Mesenchymal stem cell (in vitro differentiated cells and primary cell): ENCODE data around the gene ERBB4.

Experiments used
- DNase-seq: peaks from one replicate; pipeline ENCODE4 v3.0.0-alpha.2; 2013
- H2AFZ ChIP-seq: one replicate; pipeline ENCODE4 v1.6.1; 2013; ENCODE audit warnings: low read depth, mild to moderate bottlenecking, control low read depth, inconsistent platforms, low read length, moderate library complexity
- H2AK5ac ChIP-seq: 2 replicates; pipeline ENCODE4 v1.6.1; 2013; ENCODE audit warnings: low read length, moderate library complexity, mild to moderate bottlenecking, inconsistent platforms; ENCODE audit not compliant: severe bottlenecking
- H2BK120ac ChIP-seq: one replicate; pipeline ENCODE4 v1.6.1; 2013; ENCODE audit warnings: low read depth, mild to moderate bottlenecking, inconsistent platforms, low read length, moderate library complexity
- H2BK12ac ChIP-seq, 2 experiments: one replicate each; pipeline ENCODE4 v1.6.1; 2013; ENCODE audit warnings: inconsistent platforms in 2 of 2, low read length in 2 of 2, mild to moderate bottlenecking in 2 of 2, moderate library complexity in 2 of 2, control low read depth in 1 of 2
- H2BK15ac ChIP-seq: one replicate; pipeline ENCODE4 v1.6.1; 2013; ENCODE audit warnings: mild to moderate bottlenecking, low read depth, inconsistent platforms; ENCODE audit not compliant: poor library complexity, severe bottlenecking
- H2BK5ac ChIP-seq: 2 replicates; pipeline ENCODE4 v1.6.1; 2013; ENCODE audit warnings: low read depth, mild to moderate bottlenecking, low read length, control low read depth, inconsistent platforms; ENCODE audit not compliant: poor library complexity, severe bottlenecking
- H3K14ac ChIP-seq, 2 experiments: one replicate each; pipeline ENCODE4 v1.6.1; 2013; ENCODE audit warnings: inconsistent platforms in 2 of 2, low read length in 2 of 2, control low read depth in 1 of 2, mild to moderate bottlenecking in 1 of 2, moderate library complexity in 1 of 2
- H3K18ac ChIP-seq, 2 experiments: one replicate each; pipeline ENCODE4 v1.6.1; 2013; ENCODE audit warnings: inconsistent platforms in 2 of 2, low read length in 2 of 2, control low read depth in 1 of 2, low read depth in 1 of 2, mild to moderate bottlenecking in 1 of 2
- H3K23ac ChIP-seq, 2 experiments: one replicate each; pipeline ENCODE4 v1.6.1; 2013; ENCODE audit warnings: inconsistent platforms in 2 of 2, low read length in 2 of 2, mild to moderate bottlenecking in 2 of 2, moderate library complexity in 2 of 2, control low read depth in 1 of 2
- H3K27ac ChIP-seq: 2 replicates; pipeline ENCODE4 v1.5.1; 2013; ENCODE audit warnings: mild to moderate bottlenecking, moderate library complexity, low read length, control low read depth, inconsistent platforms; ENCODE audit not compliant: poor library complexity, severe bottlenecking
- H3K27me3 ChIP-seq, 2 experiments: 2 replicates each; pipeline versions ENCODE4 v1.6.1 to v1.7.0; 2013; ENCODE audit warnings: low read length in 2 of 2, mild to moderate bottlenecking in 2 of 2, moderate library complexity in 2 of 2, control low read depth in 1 of 2, inconsistent platforms in 1 of 2; ENCODE audit not compliant: control insufficient read depth in 1 of 2, insufficient read depth in 1 of 2
- H3K36me3 ChIP-seq, 2 experiments: 2 replicates each; pipeline versions ENCODE4 v1.6.1 to v1.7.0; 2013; ENCODE audit warnings: low read length in 2 of 2, control low read depth in 1 of 2, inconsistent platforms in 1 of 2, low read depth in 1 of 2, mild to moderate bottlenecking in 1 of 2; ENCODE audit not compliant: insufficient read depth in 2 of 2, control insufficient read depth in 1 of 2
- H3K4ac ChIP-seq, 2 experiments: one replicate each; pipeline ENCODE4 v1.6.1; 2013; ENCODE audit warnings: inconsistent platforms in 2 of 2, low read length in 2 of 2, mild to moderate bottlenecking in 2 of 2, moderate library complexity in 2 of 2, control low read depth in 1 of 2, low read depth in 1 of 2
- H3K4me1 ChIP-seq: 2 replicates; pipeline ENCODE4 v1.6.1; 2013; ENCODE audit warnings: low read depth, low read length, control low read depth; ENCODE audit not compliant: control insufficient read depth, insufficient read depth
- H3K4me2 ChIP-seq: 2 replicates; pipeline ENCODE4 v1.6.1; 2013; ENCODE audit warnings: low read length, mild to moderate bottlenecking, inconsistent platforms; ENCODE audit not compliant: poor library complexity, severe bottlenecking
- H3K4me3 ChIP-seq, 2 experiments: 2 replicates each; pipeline versions ENCODE4 v1.5.1 to v1.7.0; 2013; ENCODE audit warnings: low read length in 2 of 2, mild to moderate bottlenecking in 2 of 2, control low read depth in 1 of 2, low read depth in 1 of 2; ENCODE audit not compliant: insufficient read depth in 1 of 2
- H3K79me1 ChIP-seq: replicated peaks from 2 replicates; pipeline ENCODE4 v1.6.1; 2013; ENCODE audit warnings: mild to moderate bottlenecking, control low read depth, low read length, inconsistent platforms; ENCODE audit not compliant: poor library complexity, severe bottlenecking
- H3K9ac ChIP-seq: 2 replicates; pipeline ENCODE4 v1.7.0; 2013; ENCODE audit warnings: mild to moderate bottlenecking, low read length, moderate library complexity
- H3K9me3 ChIP-seq: 2 replicates; pipeline ENCODE4 v1.7.0; 2013; ENCODE audit warnings: mild to moderate bottlenecking, low read length; ENCODE audit not compliant: control insufficient read depth
- H4K8ac ChIP-seq: one replicate; pipeline ENCODE4 v1.6.1; 2013; ENCODE audit warnings: inconsistent platforms, mild to moderate bottlenecking, low read length, moderate library complexity
- H4K91ac ChIP-seq: one replicate; pipeline ENCODE4 v1.6.1; 2013; ENCODE audit warnings: mild to moderate bottlenecking, low read length, inconsistent platforms
- WGBS: methylation state at CpG from one replicate; pipeline ENCODE4 v1.1.7; 2013; ENCODE audit warnings: mixed read lengths; 5-methylcytosine and 5-hydroxymethylcytosine counted together

ERBB4 gene

GRCh38 chr2:212177724-212178123, 360.9 kb downstream of the ERBB4 start:
- no peak overlapping the region for H2AFZ ChIP-seq
- H3K27me3 ChIP-seq, result no peaks in the 10 kb centered on the region
- no peak overlapping the region for H2BK5ac ChIP-seq
- no peak overlapping the region for H3K4me3 ChIP-seq
- H2BK120ac ChIP-seq, result no peak overlapping the region
- peak; percentile 35 for DNase-seq
- no peak overlapping the region for H2AK5ac ChIP-seq
- no peak overlapping the region for H3K4ac ChIP-seq
- no peak overlapping the region for H2BK15ac ChIP-seq
- no peaks in the 10 kb centered on the region for H3K79me1 ChIP-seq
- 50% methylated on average over 2 of the region's 2 CpGs for WGBS
- H3K23ac ChIP-seq, result no peak overlapping the region
- H3K14ac ChIP-seq, result no peak overlapping the region
- no peak overlapping the region for H4K91ac ChIP-seq
- H3K4me2 ChIP-seq, result no peak overlapping the region
- H3K36me3 ChIP-seq, result no peaks in the 10 kb centered on the region
- no peak overlapping the region for H2BK12ac ChIP-seq
- H3K9me3 ChIP-seq, result no peaks in the 10 kb centered on the region
- no peak overlapping the region for H3K18ac ChIP-seq
- no peaks in the 10 kb centered on the region for H3K4me1 ChIP-seq
- no peak overlapping the region for H3K27ac ChIP-seq
- H3K9ac ChIP-seq, result no peak overlapping the region
- no peak overlapping the region for H4K8ac ChIP-seq

- Histone ChIP-seq H3K4me1 (no peaks in the 10 kb centered on the region), H2BK120ac (no peak overlapping the region), H4K8ac (no peak overlapping the region), H3K14ac (no peak overlapping the region), H3K18ac (no peak overlapping the region), H3K9me3 (no peaks in the 10 kb centered on the region), H3K4me3 (no peak overlapping the region), H3K27me3 (no peaks in the 10 kb centered on the region), H2AFZ (no peak overlapping the region), H3K4me2 (no peak overlapping the region), H2BK15ac (no peak overlapping the region), H3K79me1 (no peaks in the 10 kb centered on the region), H3K36me3 (no peaks in the 10 kb centered on the region), H2BK5ac (no peak overlapping the region), H2AK5ac (no peak overlapping the region), H3K9ac (no peak overlapping the region), H4K91ac (no peak overlapping the region), H3K27ac (no peak overlapping the region), H3K23ac (no peak overlapping the region), H2BK12ac (no peak overlapping the region), H3K4ac (no peak overlapping the region)
- peak; percentile 37 for DNase-seq
- WGBS, result 60% methylated on average over 1 of the region's 1 CpG
Measured at GRCh38 chr2:212176151-212176550, 362.5 kb downstream of the ERBB4 start.

- Histone ChIP-seq H3K4me1 (no peaks in the 10 kb centered on the region), H2AFZ (no peak overlapping the region), H3K9me3 (peaks cover 7% of the 10 kb centered on the region), H2BK5ac (no peak overlapping the region), H3K4me2 (no peak overlapping the region), H3K4me3 (no peak overlapping the region), H3K27ac (peak overlapping the region; percentile 40), H3K14ac (no peak overlapping the region), H2BK12ac (no peak overlapping the region), H3K4ac (no peak overlapping the region), H3K23ac (no peak overlapping the region), H4K8ac (no peak overlapping the region), H4K91ac (no peak overlapping the region), H3K9ac (no peak overlapping the region), H3K27me3 (no peaks in the 10 kb centered on the region), H3K79me1 (no peaks in the 10 kb centered on the region), H2BK15ac (no peak overlapping the region), H3K18ac (no peak overlapping the region), H2AK5ac (no peak overlapping the region), H2BK120ac (no peak overlapping the region), H3K36me3 (no peaks in the 10 kb centered on the region)
- peak; percentile 23 for DNase-seq
- 26% methylated on average over 3 of the region's 3 CpGs for WGBS
Measured at GRCh38 chr2:212173756-212174510, 364.7 kb downstream of the ERBB4 start.

DNA sequence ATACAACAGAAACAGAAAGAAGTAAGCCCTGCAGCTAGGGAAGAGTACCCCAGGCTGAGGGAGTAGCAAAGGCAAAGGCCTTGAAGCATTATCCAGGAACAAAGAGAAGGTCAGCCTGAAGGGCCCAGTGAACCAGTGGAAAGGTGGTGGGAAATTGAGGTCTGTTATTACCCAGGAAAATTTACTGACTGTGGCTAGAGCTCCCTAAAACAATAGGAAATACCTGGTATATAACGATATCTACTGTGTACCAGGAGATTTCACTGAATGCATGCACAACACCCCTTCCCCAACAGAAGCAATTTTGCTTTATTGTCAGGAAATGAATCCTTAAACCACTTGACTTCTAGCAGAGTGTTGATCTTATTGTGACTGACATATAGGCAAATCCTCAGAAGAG, 365.3 kb downstream of the ERBB4 start:
- no CpG with 5 or more reads among the region's 1 CpG for WGBS
- Histone ChIP-seq H2AFZ (no peak overlapping the region), H3K36me3 (no peaks in the 10 kb centered on the region), H3K4me3 (no peak overlapping the region), H3K27ac (peak overlapping the region; percentile 40), H3K4ac (no peak overlapping the region), H3K4me1 (no peaks in the 10 kb centered on the region), H3K9me3 (peaks cover 7% of the 10 kb centered on the region), H4K91ac (no peak overlapping the region), H3K9ac (no peak overlapping the region), H2BK15ac (no peak overlapping the region), H3K23ac (no peak overlapping the region), H2BK120ac (no peak overlapping the region), H2AK5ac (no peak overlapping the region), H4K8ac (no peak overlapping the region), H3K18ac (no peak overlapping the region), H3K4me2 (no peak overlapping the region), H2BK12ac (no peak overlapping the region), H3K14ac (no peak overlapping the region), H2BK5ac (no peak overlapping the region), H3K79me1 (no peaks in the 10 kb centered on the region), H3K27me3 (no peaks in the 10 kb centered on the region)
- no peak for DNase-seq
